Erythroblast (primary cell): Measurements from ENCODE around the gene ZBTB7C.

Experiments
- GATA1 ChIP-seq: IDR thresholded peaks from 2 replicates; pipeline ENCODE4 v1.6.1; 2011; ENCODE audit warnings: low read depth, mild to moderate bottlenecking, control low read depth, low read length, moderate library complexity
- POLR2A ChIP-seq: IDR thresholded peaks from 2 replicates; pipeline ENCODE4 v1.6.1; 2011; ENCODE audit warnings: mild to moderate bottlenecking, low read length

GRCh38 chr18:48076461-48076860 is 332.7 kb downstream of the ZBTB7C start:
- TF ChIP-seq POLR2A (no peak), GATA1 (no peak)
